GM23248 (cell line): Measurements from ENCODE around the gene VTI1A.

Source experiments
- EZH2 ChIP-seq: fragments of 200-600 bp; sonication (generic); IDR thresholded peaks from 2 replicates; pipeline ENCODE4 v1.6.1; 2018; ENCODE audit warnings: antibody characterized with exemption, mild to moderate bottlenecking; ENCODE audit not compliant: insufficient read depth, poor library complexity, severe bottlenecking
- EZH2phosphoT487 ChIP-seq: fragments of 200-600 bp; sonication (generic); IDR thresholded peaks from 2 replicates; pipeline ENCODE4 v1.6.1; 2018; ENCODE audit warnings: antibody characterized with exemption, moderate library complexity, mild to moderate bottlenecking, low read depth; ENCODE audit not compliant: insufficient read depth

GRCh38 chr10:112628951-112629609 is 182.1 kb downstream of the VTI1A start:
- no peak for TF ChIP-seq EZH2
- no peak for TF ChIP-seq EZH2phosphoT487
